PC-3 (cell line): ENCODE data around the gene PREX1.

ENCODE experiments used
- CTCF ChIP-seq: fragments of 300-600 bp; sonication (generic); conservative IDR thresholded peaks from 2 replicates; pipeline ENCODE4 v1.5.1; 2017; ENCODE audit warnings: antibody characterized with exemption, low read depth, mild to moderate bottlenecking, low read length
- EZH2 ChIP-seq: fragments of 300-600 bp; sonication (generic); IDR thresholded peaks from one replicate; pipeline ENCODE4 v1.6.1; 2017; ENCODE audit warnings: antibody characterized with exemption, mild to moderate bottlenecking, low read length; ENCODE audit not compliant: unreplicated experiment
- EZH2phosphoT487 ChIP-seq: fragments of 300-600 bp; sonication (generic); IDR thresholded peaks from 2 replicates; pipeline ENCODE4 v1.6.1; 2018; ENCODE audit warnings: mild to moderate bottlenecking, antibody characterized with exemption, low read length, borderline replicate concordance

GRCh38 chr20:48875914-48876240, 48.1 kb upstream of the PREX1 start:
- no peak for TF ChIP-seq CTCF
- TF ChIP-seq EZH2phosphoT487 = no peak
- TF ChIP-seq EZH2 = no peak
